Lower leg skin (tissue), 3 donors: ENCODE results near the gene ATP9B.

ENCODE experiments used
- CTCF ChIP-seq, 3 donors: fragments of 450-650 bp; IDR thresholded peaks; one replicate each; pipeline ENCODE4 v1.5.1; 2016; ENCODE audit warnings: antibody characterized with exemption in 3 of 3, mild to moderate bottlenecking in 3 of 3, moderate library complexity in 2 of 3
- POLR2A ChIP-seq, 2 donors: fragments of 450-650 bp; IDR thresholded peaks; one replicate each; pipeline ENCODE4 v1.6.1; 2016 to 2017; ENCODE audit warnings: antibody characterized with exemption in 2 of 2, mild to moderate bottlenecking in 1 of 2, moderate library complexity in 1 of 2

GRCh38 chr18:79191956-79192355, 122.8 kb downstream of the ATP9B start:
- TF ChIP-seq CTCF (IDR thresholded peaks at IDR 0.05): no peak
- TF ChIP-seq POLR2A (IDR thresholded peaks at IDR 0.05): no peak
